GM12878 (cell line): Measurements from ENCODE around the gene TTLL7.

ENCODE experiments used
- NBN ChIP-seq: fragments of 450-650 bp; IDR thresholded peaks from 2 replicates; pipeline ENCODE4 v1.6.1; 2016
- POLR2AphosphoS2 ChIP-seq: IDR thresholded peaks from 2 replicates; pipeline ENCODE4 v1.6.1; 2011; ENCODE audit warnings: low read depth, mild to moderate bottlenecking, low read length, improper control_type of control experiment, moderate library complexity
- RAD21 ChIP-seq: IDR thresholded peaks from 2 replicates; pipeline ENCODE4 v1.6.1; 2011; ENCODE audit warnings: mild to moderate bottlenecking, low read depth, low read length, moderate library complexity; ENCODE audit not compliant: insufficient read depth
- YY1 ChIP-seq: IDR thresholded peaks from 2 replicates; pipeline ENCODE4 v1.6.1; 2011; ENCODE audit warnings: low read depth, mild to moderate bottlenecking, low read length
- ZBTB4 ChIP-seq: fragments of 450-650 bp; formaldehyde crosslinking; IDR thresholded peaks from 2 replicates; pipeline ENCODE4 v1.4.0; 2022; ENCODE audit warnings: mild to moderate bottlenecking, moderate library complexity
- ZNF274 ChIP-seq: IDR thresholded peaks from one replicate; pipeline ENCODE4 v1.8.0; 2011; ENCODE audit not compliant: insufficient read length, insufficient read depth
- ZNF384 ChIP-seq: IDR thresholded peaks from 2 replicates; pipeline ENCODE4 v1.6.1; 2012; ENCODE audit warnings: low read depth, mild to moderate bottlenecking, low read length, improper control_type of control experiment, borderline replicate concordance
- TF ChIP-seq, protein P1 (sequence below): fragments of 150-350 bp; IDR thresholded peaks from 2 replicates; pipeline ENCODE4 v1.6.1; 2016; ENCODE audit warnings: low read depth, low read length
- TF ChIP-seq, protein P2 (sequence below), 3 experiments: IDR thresholded peaks in 2 of 3; conservative IDR thresholded peaks in 1 of 3; 2 replicates each; pipeline ENCODE4 v1.5.1; 2011; ENCODE audit warnings: low read depth in 3 of 3, low read length in 3 of 3, mild to moderate bottlenecking in 3 of 3, control low read depth in 2 of 3, moderate library complexity in 2 of 3, inconsistent platforms in 1 of 3, mixed read lengths in 1 of 3; ENCODE audit not compliant: control insufficient read depth in 2 of 3, insufficient read depth in 1 of 3; ENCODE audit errors: extremely low read depth in 1 of 3
- TF ChIP-seq, protein P3 (sequence below): IDR thresholded peaks from 2 replicates; pipeline ENCODE4 v1.6.1; 2011; ENCODE audit warnings: low read depth, low read length, improper control_type of control experiment, borderline replicate concordance

- TF ChIP-seq YY1 (no peak), ZNF384 (no peak), ZBTB4 (no peak), ZNF274 (no peak), NBN (no peak), POLR2AphosphoS2 (no peak), RAD21 (no peak)
- TF ChIP-seq, protein P1, sequence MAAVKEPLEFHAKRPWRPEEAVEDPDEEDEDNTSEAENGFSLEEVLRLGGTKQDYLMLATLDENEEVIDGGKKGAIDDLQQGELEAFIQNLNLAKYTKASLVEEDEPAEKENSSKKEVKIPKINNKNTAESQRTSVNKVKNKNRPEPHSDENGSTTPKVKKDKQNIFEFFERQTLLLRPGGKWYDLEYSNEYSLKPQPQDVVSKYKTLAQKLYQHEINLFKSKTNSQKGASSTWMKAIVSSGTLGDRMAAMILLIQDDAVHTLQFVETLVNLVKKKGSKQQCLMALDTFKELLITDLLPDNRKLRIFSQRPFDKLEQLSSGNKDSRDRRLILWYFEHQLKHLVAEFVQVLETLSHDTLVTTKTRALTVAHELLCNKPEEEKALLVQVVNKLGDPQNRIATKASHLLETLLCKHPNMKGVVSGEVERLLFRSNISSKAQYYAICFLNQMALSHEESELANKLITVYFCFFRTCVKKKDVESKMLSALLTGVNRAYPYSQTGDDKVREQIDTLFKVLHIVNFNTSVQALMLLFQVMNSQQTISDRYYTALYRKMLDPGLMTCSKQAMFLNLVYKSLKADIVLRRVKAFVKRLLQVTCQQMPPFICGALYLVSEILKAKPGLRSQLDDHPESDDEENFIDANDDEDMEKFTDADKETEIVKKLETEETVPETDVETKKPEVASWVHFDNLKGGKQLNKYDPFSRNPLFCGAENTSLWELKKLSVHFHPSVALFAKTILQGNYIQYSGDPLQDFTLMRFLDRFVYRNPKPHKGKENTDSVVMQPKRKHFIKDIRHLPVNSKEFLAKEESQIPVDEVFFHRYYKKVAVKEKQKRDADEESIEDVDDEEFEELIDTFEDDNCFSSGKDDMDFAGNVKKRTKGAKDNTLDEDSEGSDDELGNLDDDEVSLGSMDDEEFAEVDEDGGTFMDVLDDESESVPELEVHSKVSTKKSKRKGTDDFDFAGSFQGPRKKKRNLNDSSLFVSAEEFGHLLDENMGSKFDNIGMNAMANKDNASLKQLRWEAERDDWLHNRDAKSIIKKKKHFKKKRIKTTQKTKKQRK: no peak
- TF ChIP-seq, protein P2, sequence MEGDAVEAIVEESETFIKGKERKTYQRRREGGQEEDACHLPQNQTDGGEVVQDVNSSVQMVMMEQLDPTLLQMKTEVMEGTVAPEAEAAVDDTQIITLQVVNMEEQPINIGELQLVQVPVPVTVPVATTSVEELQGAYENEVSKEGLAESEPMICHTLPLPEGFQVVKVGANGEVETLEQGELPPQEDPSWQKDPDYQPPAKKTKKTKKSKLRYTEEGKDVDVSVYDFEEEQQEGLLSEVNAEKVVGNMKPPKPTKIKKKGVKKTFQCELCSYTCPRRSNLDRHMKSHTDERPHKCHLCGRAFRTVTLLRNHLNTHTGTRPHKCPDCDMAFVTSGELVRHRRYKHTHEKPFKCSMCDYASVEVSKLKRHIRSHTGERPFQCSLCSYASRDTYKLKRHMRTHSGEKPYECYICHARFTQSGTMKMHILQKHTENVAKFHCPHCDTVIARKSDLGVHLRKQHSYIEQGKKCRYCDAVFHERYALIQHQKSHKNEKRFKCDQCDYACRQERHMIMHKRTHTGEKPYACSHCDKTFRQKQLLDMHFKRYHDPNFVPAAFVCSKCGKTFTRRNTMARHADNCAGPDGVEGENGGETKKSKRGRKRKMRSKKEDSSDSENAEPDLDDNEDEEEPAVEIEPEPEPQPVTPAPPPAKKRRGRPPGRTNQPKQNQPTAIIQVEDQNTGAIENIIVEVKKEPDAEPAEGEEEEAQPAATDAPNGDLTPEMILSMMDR (IDR thresholded peaks at IDR 0.05 in 2 of 3, conservative IDR thresholded peaks at IDR 0.05 in 1 of 3; ENCODE audit: control insufficient read depth in 2 of 3, extremely low read depth in 1 of 3, insufficient read depth in 1 of 3, low read depth in 3 of 3, low read length in 3 of 3): no peak
- TF ChIP-seq, protein P3, sequence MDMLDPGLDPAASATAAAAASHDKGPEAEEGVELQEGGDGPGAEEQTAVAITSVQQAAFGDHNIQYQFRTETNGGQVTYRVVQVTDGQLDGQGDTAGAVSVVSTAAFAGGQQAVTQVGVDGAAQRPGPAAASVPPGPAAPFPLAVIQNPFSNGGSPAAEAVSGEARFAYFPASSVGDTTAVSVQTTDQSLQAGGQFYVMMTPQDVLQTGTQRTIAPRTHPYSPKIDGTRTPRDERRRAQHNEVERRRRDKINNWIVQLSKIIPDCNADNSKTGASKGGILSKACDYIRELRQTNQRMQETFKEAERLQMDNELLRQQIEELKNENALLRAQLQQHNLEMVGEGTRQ: no peak
Measured at GRCh38 chr1:83997631-83998030, 1.3 kb downstream of the TTLL7 start.
